SH-SY5Y (cell line): ENCODE results near the gene TCF12.

Source experiments
- GATA2 ChIP-seq: IDR thresholded peaks from 2 replicates; pipeline ENCODE4 v1.6.1; 2011; ENCODE audit warnings: mild to moderate bottlenecking, low read depth, low read length
- GATA3 ChIP-seq: IDR thresholded peaks from 2 replicates; pipeline ENCODE4 v1.6.1; 2011; ENCODE audit warnings: low read depth, mild to moderate bottlenecking, low read length, moderate library complexity

DNA sequence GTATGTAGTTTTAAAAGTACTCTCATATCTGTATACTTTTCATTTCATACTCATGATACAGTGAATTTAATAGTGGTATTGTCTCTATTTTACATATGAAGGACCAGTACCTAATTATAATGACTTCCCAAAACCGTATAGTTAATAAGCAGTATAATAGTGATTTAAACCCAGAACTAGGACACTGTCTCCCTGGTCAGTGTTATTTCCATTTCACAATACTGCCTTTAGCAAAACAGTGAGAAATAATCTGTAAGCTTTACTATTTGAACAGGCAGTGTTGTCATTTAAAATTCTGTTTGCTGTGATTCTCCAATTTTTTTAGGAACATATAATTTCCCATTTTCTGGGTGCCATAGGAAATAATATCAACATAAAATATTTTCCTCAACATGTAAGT lies 116.2 kb downstream of the TCF12 start:
- no peak for TF ChIP-seq GATA3
- TF ChIP-seq GATA2: no peak
